Esophagus (tissue), 2 donors: ENCODE results near the gene BICC1. TPM values are rescaled to one million over a fixed set of nuclear protein-coding genes. Genes with fewer than 3 reads are reported as not detected.
"Not testable (repeated sequence)": the region's sequence is repeated elsewhere in the genome, so short reads cannot be mapped to it uniquely, and the experiment has no call there.

Source experiments
- H3K27ac ChIP-seq, 2 donors: one replicate each; pipeline ENCODE4 v1.5.1; 2013; ENCODE audit warnings: low read depth in 2 of 2, mild to moderate bottlenecking in 2 of 2, inconsistent platforms in 1 of 2, low read length in 1 of 2, moderate library complexity in 1 of 2
- H3K27me3 ChIP-seq, 2 donors: one replicate each; pipeline ENCODE4 v1.6.1; 2013; ENCODE audit warnings: low read length in 2 of 2, control low read depth in 1 of 2, mild to moderate bottlenecking in 1 of 2; ENCODE audit not compliant: insufficient read depth in 2 of 2, control insufficient read depth in 1 of 2
- H3K36me3 ChIP-seq, 2 donors: one replicate each; pipeline ENCODE4 v1.6.1; 2013; ENCODE audit warnings: low read length in 1 of 2; ENCODE audit not compliant: control insufficient read depth in 2 of 2, insufficient read depth in 2 of 2
- H3K4me1 ChIP-seq, 2 donors: one replicate each; pipeline ENCODE4 v1.6.1; 2013; ENCODE audit warnings: low read length in 1 of 2; ENCODE audit not compliant: control insufficient read depth in 2 of 2, insufficient read depth in 2 of 2
- H3K4me3 ChIP-seq, 2 donors: one replicate each; pipeline ENCODE4 v1.5.1; 2013; ENCODE audit warnings: low read length in 2 of 2, mild to moderate bottlenecking in 2 of 2, low read depth in 1 of 2, moderate library complexity in 1 of 2
- H3K9me3 ChIP-seq, 2 donors: one replicate each; pipeline ENCODE4 v1.6.1; 2013; ENCODE audit warnings: mild to moderate bottlenecking in 2 of 2, low read depth in 1 of 2, low read length in 1 of 2, moderate library complexity in 1 of 2; ENCODE audit not compliant: control insufficient read depth in 2 of 2, insufficient read depth in 1 of 2
- WGBS, 2 donors: extraction: QIAGEN DNeasy Blood & Tissue Kit; methylation state at CpG; one replicate each; pipeline ENCODE4 v1.1.7; 2013; 5-methylcytosine and 5-hydroxymethylcytosine counted together
- polyA plus RNA-seq, 2 donors: library from polyadenylated mRNA; stranded (reverse); fragments of 200-250 nt; gene quantifications; one replicate each; pipeline ENCODE4 v1.2.3, GENCODE V29; 2013
- donor health status: healthy with polysubstance abuse.
- donor health status: Bipolar disorder and iron deficiency.

BICC1 gene
- polyA plus RNA-seq, 2 donors: 0.45 to 0.49 TPM

DNA sequence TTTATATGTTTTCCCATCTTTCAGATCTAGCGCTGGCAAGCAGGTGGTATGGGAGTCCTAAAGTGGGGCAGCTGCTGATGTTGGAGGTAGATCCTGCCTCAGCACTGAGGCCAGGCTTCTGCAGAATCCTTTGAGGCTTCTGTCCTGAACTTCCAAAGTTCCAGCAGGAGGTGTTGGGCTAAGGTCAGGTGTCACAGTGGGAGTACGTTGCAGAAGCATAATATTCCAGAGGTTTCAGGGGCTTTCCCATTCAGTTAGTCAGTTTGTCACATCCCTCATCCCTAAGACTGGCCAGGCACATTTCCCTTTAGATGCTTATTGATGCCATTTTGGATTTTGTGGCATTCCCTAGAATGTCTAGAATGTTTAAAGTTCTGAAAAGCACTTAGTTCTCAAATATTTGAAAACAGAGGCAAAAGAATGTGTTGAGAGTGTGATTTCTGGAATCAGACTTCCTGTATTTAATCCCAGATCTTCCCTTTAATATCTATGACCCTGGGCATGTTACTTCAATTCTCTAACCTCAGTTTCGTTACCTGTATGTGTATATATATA, 344.7 kb downstream of the BICC1 start:
- Histone ChIP-seq H3K27ac (no peak overlapping the region), H3K4me3 (no peak overlapping the region), H3K4me1 (no peaks in the 10 kb centered on the region), H3K36me3 (no peaks in the 10 kb centered on the region), H3K9me3 (no peaks in the 10 kb centered on the region), H3K27me3 (no peaks in the 10 kb centered on the region)
- 76 to 82% methylated on average over 3 of the region's 3 CpGs for WGBS, 2 donors

DNA sequence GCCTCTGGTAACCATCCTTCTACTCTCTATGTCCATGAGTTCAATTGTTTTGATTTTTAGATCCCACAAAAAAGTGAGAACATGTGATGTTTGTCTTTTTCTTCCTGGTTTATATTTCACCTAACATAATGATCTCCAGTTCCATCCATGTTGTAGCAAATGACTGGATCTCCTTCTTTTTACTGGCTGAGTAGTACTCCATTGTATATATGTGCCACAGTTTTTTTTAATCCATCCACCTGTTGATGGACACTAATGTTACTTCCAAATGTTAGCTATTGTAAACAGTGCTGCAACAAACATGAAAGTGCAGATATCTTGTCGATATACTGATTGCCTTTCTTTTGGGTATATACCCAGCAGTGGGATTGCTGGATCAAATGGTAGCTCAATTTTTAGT, 345.5 kb downstream of the BICC1 start:
- not testable (repeated sequence) for H3K9me3 ChIP-seq, H3K4me1 ChIP-seq, H3K27ac ChIP-seq, H3K27me3 ChIP-seq, H3K36me3 ChIP-seq, H3K4me3 ChIP-seq
- 95% methylated on average over 1 of the region's 1 CpG for WGBS, 2 donors

DNA sequence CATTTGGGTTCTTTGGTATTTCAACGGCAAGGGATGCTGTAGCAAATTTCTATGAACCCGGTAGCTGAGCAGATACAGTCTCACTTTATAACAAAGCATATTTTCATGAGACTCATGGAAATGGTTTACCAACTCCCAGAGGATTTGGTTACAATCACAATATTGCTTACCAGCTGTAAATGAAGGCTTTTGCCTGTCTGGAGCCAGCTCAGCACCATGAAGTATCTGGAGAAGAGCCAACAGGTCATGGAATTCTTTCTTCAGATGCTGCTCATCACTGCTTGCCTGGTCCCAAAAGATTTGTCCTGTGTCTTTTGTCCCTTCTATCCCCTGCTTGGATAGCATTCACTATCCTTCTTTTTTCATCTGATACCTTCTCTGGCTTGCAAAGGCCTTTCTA, 346.9 kb downstream of the BICC1 start:
- Histone ChIP-seq H3K4me1 (no peaks in the 10 kb centered on the region), H3K27me3 (no peaks in the 10 kb centered on the region), H3K36me3 (no peaks in the 10 kb centered on the region), H3K9me3 (no peaks in the 10 kb centered on the region), H3K27ac (no peak overlapping the region), H3K4me3 (no peak overlapping the region)
- 93 to 97% methylated on average over 2 of the region's 2 CpGs for WGBS, 2 donors

DNA sequence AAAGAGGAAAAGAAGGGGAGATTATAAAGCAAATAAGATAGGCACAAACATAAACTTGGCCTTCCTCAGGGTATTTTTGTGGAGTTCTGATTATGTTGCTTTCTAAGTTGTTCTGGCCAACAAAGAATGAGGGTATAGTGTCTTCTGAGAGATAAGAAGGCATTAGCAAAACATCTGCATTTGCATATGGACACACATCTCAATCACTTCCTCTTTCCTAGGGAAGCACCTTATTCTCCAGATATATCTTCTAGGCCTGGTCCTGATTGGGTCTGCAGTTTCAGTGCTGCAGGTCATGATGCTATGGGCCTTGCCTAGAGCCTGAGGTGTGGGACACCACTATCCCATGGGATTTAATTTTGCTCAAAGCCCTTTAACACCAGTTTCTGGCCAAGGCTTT, 355.0 kb downstream of the BICC1 start:
- Histone ChIP-seq H3K27me3 (no peaks in the 10 kb centered on the region), H3K27ac (no peak overlapping the region)

DNA sequence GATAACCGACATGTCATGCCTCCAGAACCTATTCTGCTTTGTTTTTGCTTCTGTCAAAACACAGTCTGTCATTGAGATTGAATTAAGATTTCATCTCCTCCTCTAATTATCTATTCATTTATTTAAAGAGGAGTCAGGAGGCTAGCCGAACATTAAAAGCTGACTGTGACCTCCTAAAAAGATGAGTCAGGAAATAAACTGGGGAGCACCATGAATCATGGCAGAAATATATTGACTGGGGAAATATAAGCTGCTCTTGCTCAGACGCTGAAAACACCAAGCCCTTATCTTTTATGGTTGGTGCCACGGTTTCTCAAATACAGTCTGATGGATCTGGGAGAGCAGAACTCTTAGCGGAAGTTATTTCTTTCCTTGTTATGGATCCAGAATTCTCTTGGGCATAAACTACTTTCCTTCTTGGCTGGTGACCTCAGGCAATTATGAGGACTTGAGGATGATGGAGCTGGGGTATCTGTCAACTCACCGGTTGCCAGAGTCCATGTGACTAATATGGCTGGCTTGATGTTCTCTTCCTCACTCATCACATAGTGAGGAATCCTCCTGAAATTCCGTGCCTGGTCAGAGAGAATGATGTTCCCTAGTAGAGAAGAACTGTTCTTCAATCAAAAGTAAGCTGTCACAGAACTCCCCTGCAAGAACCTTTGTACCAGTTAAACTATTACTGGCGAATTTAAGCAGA, 356.2 kb downstream of the BICC1 start:
- H3K36me3 ChIP-seq: no peaks in the 10 kb centered on the region
- no peaks in the 10 kb centered on the region for H3K4me1 ChIP-seq
- WGBS, 2 donors: 76 to 78% methylated on average over 8 of the region's 8 CpGs
- H3K27ac ChIP-seq: no peak overlapping the region
- H3K9me3 ChIP-seq: no peaks in the 10 kb centered on the region
- H3K27me3 ChIP-seq: no peaks in the 10 kb centered on the region
- H3K4me3 ChIP-seq: no peak overlapping the region

More for the DNA sequence above, 355.0 kb downstream of the BICC1 start:
- Histone ChIP-seq H3K4me3 (no peak overlapping the region), H3K9me3 (no peaks in the 10 kb centered on the region), H3K36me3 (no peaks in the 10 kb centered on the region), H3K4me1 (no peaks in the 10 kb centered on the region)

DNA sequence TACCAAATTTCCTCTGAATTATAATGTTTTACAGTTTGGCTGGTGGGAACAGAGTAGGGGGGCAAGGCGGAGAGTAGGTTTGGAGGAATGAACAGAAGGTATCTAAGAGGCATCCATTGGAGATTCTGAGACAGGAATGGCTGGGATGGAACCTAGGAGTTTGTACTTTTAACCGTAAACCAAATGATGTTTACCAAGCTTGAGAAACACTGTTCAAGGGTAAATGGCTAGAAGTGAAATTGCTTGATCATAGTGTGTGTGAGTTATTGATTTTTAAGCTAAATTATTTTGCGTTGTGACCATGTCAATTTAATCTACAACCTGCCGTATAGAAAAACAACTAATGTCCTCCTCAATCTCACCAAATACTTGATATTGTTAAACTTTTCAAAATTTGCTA, 357.4 kb downstream of the BICC1 start:
- Histone ChIP-seq H3K4me3 (no peak overlapping the region), H3K27ac (no peak overlapping the region), H3K27me3 (no peaks in the 10 kb centered on the region), H3K9me3 (no peaks in the 10 kb centered on the region), H3K4me1 (no peaks in the 10 kb centered on the region), H3K36me3 (no peaks in the 10 kb centered on the region)
- WGBS, 2 donors: 90 to 93% methylated on average over 4 of the region's 4 CpGs

DNA sequence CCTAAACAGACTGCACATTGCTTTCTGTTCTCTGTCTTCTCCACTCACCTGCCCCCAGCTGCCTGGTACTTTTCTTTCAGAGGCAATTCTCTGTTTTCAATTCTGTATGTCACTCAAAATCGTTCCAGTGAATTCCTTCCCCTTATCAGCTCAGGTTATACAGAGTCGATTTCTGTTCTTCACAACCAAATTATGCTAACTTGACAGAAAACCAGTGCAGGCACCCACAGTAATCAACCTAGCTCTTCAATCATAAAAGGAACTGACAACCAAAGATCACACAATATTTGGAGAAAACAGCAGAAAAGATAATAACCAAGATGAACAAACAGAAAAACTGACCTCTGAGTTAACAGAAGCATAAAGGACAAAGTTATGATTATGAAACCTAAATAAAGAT, 360.5 kb downstream of the BICC1 start:
- H3K36me3 ChIP-seq: no peaks in the 10 kb centered on the region
- no peak overlapping the region for H3K27ac ChIP-seq
- no peaks in the 10 kb centered on the region for H3K9me3 ChIP-seq
- H3K4me3 ChIP-seq: no peak overlapping the region
- H3K27me3 ChIP-seq: no peaks in the 10 kb centered on the region
- 49 to 60% methylated on average over 2 of the region's 2 CpGs for WGBS, 2 donors
- no peaks in the 10 kb centered on the region for H3K4me1 ChIP-seq

Other genes with a start within 250 kb of the BICC1 start
- 1 to 10 TPM; 3.4 to 3.5 TPM for gene IPMK, start 245.0 kb upstream of the BICC1 start, polyA plus RNA-seq
- 10 to 100 TPM in 1 of 2 donors, 1 to 10 TPM in 1; 9.0 to 33.2 TPM for gene CISD1, start 243.7 kb upstream of the BICC1 start, polyA plus RNA-seq
- 10 to 100 TPM in 1 of 2 donors, 1 to 10 TPM in 1; 7.8 to 10.9 TPM for gene UBE2D1, start 177.9 kb upstream of the BICC1 start, polyA plus RNA-seq
- gene TFAM, start 127.5 kb upstream of the BICC1 start, polyA plus RNA-seq: 10 to 100 TPM in 1 of 2 donors, 1 to 10 TPM in 1; 3.6 to 10.2 TPM